Stimulated activated CD8-positive, alpha-beta memory T cell treated with anti-CD3 and anti-CD28 coated beads, Interleukin-15, amount 100 ng/mL, for 48 hours (primary cell): ENCODE results near the gene YIPF7.

ENCODE experiments used
- DNase-seq, 2 donors: peaks; one replicate each; pipeline ENCODE4 v3.0.0-alpha.2; 2020; ENCODE audit warnings: low read depth in 2 of 2

Gene YIPF7

GRCh38 chr4:44623676-44624075, 27.7 kb downstream of the YIPF7 start:
- DNase-seq, result no peak

- DNase-seq, result no peak
Observed at GRCh38 chr4:44616621-44617020, 34.8 kb downstream of the YIPF7 start.

GRCh38 chr4:44583393-44583792, 68.0 kb downstream of the YIPF7 start:
- DNase-seq, result no peak

GRCh38 chr4:44580231-44580630, 71.2 kb downstream of the YIPF7 start:
- DNase-seq, result no peak

GRCh38 chr4:44578954-44579353, 72.5 kb downstream of the YIPF7 start:
- no peak for DNase-seq
